Psoas muscle (tissue), 8 donors: Measurements from ENCODE around the gene SNAPC1. TPM values are rescaled to one million over a fixed set of nuclear protein-coding genes. Genes with fewer than 3 reads are reported as not detected.

Source experiments
- ATAC-seq, 4 donors: fragments of 200-7000 bp; cut with Tn5 transposase; one replicate each; pipeline ENCODE4 v1.9.1; 2020; ENCODE audit warnings: moderate library complexity in 3 of 4, mild to moderate bottlenecking in 2 of 4
- DNase-seq, 2 donors: peaks; one replicate each; pipeline ENCODE4 v3.0.0-alpha.2; 2020
- H3K27ac ChIP-seq: fragments of 200-600 bp; one replicate; pipeline ENCODE4 v1.8.0; 2022
- H3K27me3 ChIP-seq, 3 donors: fragments of 200-600 bp in 1 of 3; one replicate each; pipeline versions ENCODE4 v1.6.1 to v1.8.0; 2013 to 2022; ENCODE audit warnings: low read length in 2 of 3, mild to moderate bottlenecking in 2 of 3, moderate library complexity in 1 of 3; ENCODE audit not compliant: insufficient read depth in 3 of 3
- H3K36me3 ChIP-seq, 2 donors: fragments of 200-600 bp in 1 of 2; one replicate each; pipeline versions ENCODE4 v1.6.1 to v1.8.0; 2013 to 2022; ENCODE audit warnings: low read depth in 1 of 2, mild to moderate bottlenecking in 1 of 2, moderate library complexity in 1 of 2; ENCODE audit not compliant: insufficient read depth in 1 of 2
- H3K4me1 ChIP-seq: fragments of 200-600 bp; one replicate; pipeline ENCODE4 v1.8.0; 2022
- H3K4me3 ChIP-seq: fragments of 200-600 bp; one replicate; pipeline ENCODE4 v1.8.0; 2022; ENCODE audit warnings: mild to moderate bottlenecking
- H3K9me3 ChIP-seq: fragments of 200-600 bp; one replicate; pipeline ENCODE4 v1.8.0; 2022
- WGBS, 3 donors: extraction: QIAGEN DNeasy Blood & Tissue Kit; methylation state at CpG; one replicate each; pipeline versions ENCODE4 v1.1.6 to v1.1.7; 2013; 5-methylcytosine and 5-hydroxymethylcytosine counted together
- intact Hi-C, 2 donors: fragments of 100-400 bp; cut with DNase I; formaldehyde crosslinking; loops; one replicate each; pipeline versions ENCODE4 v1.11.0 to v1.14.2; 2022
- polyA plus RNA-seq, 3 donors: library from polyadenylated mRNA; stranded (reverse); fragments of 200-250 nt; gene quantifications; one replicate each; pipeline ENCODE4 v1.2.3, GENCODE V29; 2013
- total RNA-seq, 4 donors: library from RNA; stranded (reverse); fragmentation: NEBNext Ultra II Directional in 2 of 4; extraction: Animal tissue kit (Norgen Biotek cat#: 25700) in 2 of 4; gene quantifications; one replicate each; pipeline versions ENCODE4 v1.2.1 to v1.2.4, GENCODE V29; 2021 to 2023
- TF ChIP-seq, protein P1 (sequence below): fragments of 200-600 bp; IDR thresholded peaks from one replicate; pipeline ENCODE4 v1.8.0; 2022; ENCODE audit warnings: antibody characterized with exemption
- donor health status: healthy with polysubstance abuse.
- donor health status: DM: no; HTN: no; CAD: no; lungs with moderate emphysema.
- donor health status: Bipolar disorder and iron deficiency.
- donor health status: healthy.
- donor health status: DM: yes; HTN: yes; CAD: no.
- donor health status: DM: no; HTN: no; CAD: no.
- donor health status: DM: no; HTN: no; CAD: no.
- donor health status: DM: yes; HTN: yes; CAD: no.

Gene SNAPC1
- total and polyA plus RNA-seq, 7 donors: 1.6 to 7.0 (median 4.6) TPM

DNA sequence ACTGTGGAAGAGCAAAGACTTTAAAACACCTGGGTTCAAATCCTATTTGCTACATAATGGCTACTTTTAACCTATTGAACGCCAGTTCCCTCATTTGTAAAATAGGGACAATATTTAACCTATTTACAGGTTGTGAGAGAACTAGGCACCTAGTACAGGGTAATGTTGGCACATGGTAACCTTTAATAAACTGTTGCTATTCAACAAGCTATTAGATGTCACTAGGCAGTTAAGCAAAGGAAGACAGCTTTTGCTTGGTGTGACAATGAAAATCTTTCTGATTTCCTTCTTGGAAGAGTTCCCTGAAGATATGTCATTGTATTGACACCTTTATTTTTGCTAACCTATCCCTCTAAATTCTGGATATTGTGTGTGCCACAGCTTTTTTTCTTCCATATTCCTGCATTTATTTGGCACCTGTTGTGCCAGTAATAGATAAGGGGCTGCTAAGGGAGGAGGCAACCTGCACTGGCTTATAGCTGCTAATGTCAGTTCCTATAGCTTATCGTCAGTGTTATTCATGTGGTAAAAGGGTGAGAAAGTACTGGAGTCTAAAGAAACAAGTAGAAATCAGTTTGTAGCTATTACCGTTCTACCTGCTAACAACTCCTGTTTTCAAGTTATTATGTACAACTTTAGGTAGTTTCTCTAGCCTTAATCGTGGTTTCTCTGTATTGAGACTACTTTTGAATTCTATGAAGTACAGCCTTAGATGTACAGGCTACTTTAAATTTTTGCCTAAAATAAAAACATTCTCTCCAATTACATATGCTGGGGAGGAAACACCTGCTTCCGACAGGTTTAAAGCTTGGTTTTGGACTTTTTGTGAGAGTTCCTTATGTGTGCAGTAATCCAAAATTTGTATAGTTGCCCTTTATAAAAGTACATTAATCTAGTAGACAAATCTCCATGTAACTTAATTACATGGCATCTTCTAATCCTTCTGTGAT, 42.6 kb upstream of the SNAPC1 start:
- Histone ChIP-seq H3K36me3 (peaks cover 0 to 28% of the 10 kb centered on the region in 2 donors), H3K27me3 (no peaks in the 10 kb centered on the region), H3K4me1 (peaks cover 22% of the 10 kb centered on the region), H3K27ac (no peak overlapping the region), H3K4me3 (no peak overlapping the region), H3K9me3 (no peaks in the 10 kb centered on the region)
- 67 to 77% (median 70%) methylated on average over 5 of the region's 5 CpGs for WGBS, 3 donors
- TF ChIP-seq, protein P1, sequence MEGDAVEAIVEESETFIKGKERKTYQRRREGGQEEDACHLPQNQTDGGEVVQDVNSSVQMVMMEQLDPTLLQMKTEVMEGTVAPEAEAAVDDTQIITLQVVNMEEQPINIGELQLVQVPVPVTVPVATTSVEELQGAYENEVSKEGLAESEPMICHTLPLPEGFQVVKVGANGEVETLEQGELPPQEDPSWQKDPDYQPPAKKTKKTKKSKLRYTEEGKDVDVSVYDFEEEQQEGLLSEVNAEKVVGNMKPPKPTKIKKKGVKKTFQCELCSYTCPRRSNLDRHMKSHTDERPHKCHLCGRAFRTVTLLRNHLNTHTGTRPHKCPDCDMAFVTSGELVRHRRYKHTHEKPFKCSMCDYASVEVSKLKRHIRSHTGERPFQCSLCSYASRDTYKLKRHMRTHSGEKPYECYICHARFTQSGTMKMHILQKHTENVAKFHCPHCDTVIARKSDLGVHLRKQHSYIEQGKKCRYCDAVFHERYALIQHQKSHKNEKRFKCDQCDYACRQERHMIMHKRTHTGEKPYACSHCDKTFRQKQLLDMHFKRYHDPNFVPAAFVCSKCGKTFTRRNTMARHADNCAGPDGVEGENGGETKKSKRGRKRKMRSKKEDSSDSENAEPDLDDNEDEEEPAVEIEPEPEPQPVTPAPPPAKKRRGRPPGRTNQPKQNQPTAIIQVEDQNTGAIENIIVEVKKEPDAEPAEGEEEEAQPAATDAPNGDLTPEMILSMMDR: no peak
- ATAC-seq: peak in 2 of 4 donors; percentile 41 to 61
- DNase-seq: no peak
- intact Hi-C loops: no loop called here

DNA sequence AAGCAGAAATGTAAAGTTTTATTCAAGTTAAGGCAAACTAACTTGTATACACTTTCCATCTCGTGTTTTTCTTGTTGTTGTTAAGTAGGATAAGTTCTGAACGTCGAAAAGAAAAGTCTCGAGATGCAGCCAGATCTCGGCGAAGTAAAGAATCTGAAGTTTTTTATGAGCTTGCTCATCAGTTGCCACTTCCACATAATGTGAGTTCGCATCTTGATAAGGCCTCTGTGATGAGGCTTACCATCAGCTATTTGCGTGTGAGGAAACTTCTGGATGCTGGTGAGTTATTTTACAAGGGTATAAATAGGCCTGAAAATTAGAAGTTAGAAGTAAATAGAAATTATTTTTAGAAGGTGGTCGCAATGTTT, 41.9 kb upstream of the SNAPC1 start:
- Histone ChIP-seq H3K9me3 (no peaks in the 10 kb centered on the region), H3K27me3 (no peaks in the 10 kb centered on the region), H3K36me3 (peaks cover 0 to 35% of the 10 kb centered on the region in 2 donors), H3K4me3 (no peak overlapping the region), H3K4me1 (peaks cover 22% of the 10 kb centered on the region), H3K27ac (no peak overlapping the region)
- 75 to 82% (median 80%) methylated on average over 9 of the region's 9 CpGs for WGBS, 3 donors
- TF ChIP-seq, protein P1: no peak
- DNase-seq (no peak), ATAC-seq (no peak)
- intact Hi-C loops: no loop called here

DNA sequence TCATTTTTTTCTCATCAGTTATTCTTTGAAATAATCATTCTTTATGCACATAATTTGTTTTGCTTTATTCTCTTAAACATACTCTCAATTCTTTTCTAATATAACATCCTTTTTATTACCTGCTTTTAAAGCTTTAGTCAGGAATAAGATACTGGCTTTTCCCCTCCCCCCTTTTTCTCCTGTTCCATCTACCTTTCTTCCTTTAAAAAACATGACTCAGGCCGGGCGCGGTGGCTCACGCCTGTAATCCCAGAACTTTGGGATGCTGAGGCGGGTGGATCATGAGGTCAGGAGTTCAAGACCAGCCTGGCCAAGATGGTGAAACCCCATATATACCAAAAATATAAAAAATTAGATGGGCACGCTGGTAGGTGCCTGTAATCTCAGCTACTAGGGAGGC, 41.5 kb upstream of the SNAPC1 start:
- intact Hi-C loops: no loop called here
- WGBS, 3 donors: 81 to 82% (median 81%) methylated on average over 6 of the region's 6 CpGs
- peaks cover 22% of the 10 kb centered on the region for H3K4me1 ChIP-seq
- no peaks in the 10 kb centered on the region for H3K9me3 ChIP-seq
- H3K4me3 ChIP-seq: no peak overlapping the region
- TF ChIP-seq, protein P1: no peak
- H3K27me3 ChIP-seq: no peaks in the 10 kb centered on the region
- H3K36me3 ChIP-seq: peaks cover 0 to 37% of the 10 kb centered on the region in 2 donors
- no peak overlapping the region for H3K27ac ChIP-seq
- no peak for ATAC-seq
- no peak for DNase-seq

DNA sequence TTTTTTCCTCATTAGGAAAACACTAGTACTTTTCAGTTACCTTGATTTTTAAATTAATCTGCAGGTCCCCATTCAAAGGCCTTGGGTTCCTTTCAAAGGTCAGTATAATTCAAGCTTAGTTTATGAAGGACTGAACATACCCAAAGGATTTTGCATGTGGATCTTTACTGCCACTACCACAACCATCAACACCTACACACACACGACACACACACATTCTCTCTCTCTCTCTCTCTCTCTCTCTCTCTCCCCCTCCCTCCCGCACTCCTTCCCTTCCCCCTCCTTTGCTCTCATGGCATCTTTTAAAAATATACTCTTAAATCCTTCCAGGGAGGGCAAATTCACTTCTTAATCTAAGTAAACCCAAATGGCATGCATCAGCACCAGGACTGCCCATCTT, 38.1 kb upstream of the SNAPC1 start:
- H3K9me3 ChIP-seq: no peaks in the 10 kb centered on the region
- H3K4me3 ChIP-seq: no peak overlapping the region
- DNase-seq (no peak), ATAC-seq (no peak)
- H3K4me1 ChIP-seq: peaks cover 15% of the 10 kb centered on the region
- no peaks in the 10 kb centered on the region for H3K27me3 ChIP-seq
- TF ChIP-seq, protein P1: no peak
- intact Hi-C loops: no loop called here
- H3K27ac ChIP-seq: no peak overlapping the region
- 79 to 93% (median 86%) methylated on average over 2 of the region's 2 CpGs for WGBS, 3 donors
- peaks cover 2 to 67% of the 10 kb centered on the region in 2 donors for H3K36me3 ChIP-seq
